GM19372 (cell line): ENCODE measurements around the gene SLC44A3.

ENCODE experiments used
- ATAC-seq: cut with Tn5 transposase; IDR thresholded peaks from one replicate; pipeline ENCODE4 v1.9.1; 2021; ENCODE audit warnings: mild to moderate bottlenecking, low read depth, moderate library complexity; ENCODE audit not compliant: unreplicated experiment

The SLC44A3 gene, protein sequence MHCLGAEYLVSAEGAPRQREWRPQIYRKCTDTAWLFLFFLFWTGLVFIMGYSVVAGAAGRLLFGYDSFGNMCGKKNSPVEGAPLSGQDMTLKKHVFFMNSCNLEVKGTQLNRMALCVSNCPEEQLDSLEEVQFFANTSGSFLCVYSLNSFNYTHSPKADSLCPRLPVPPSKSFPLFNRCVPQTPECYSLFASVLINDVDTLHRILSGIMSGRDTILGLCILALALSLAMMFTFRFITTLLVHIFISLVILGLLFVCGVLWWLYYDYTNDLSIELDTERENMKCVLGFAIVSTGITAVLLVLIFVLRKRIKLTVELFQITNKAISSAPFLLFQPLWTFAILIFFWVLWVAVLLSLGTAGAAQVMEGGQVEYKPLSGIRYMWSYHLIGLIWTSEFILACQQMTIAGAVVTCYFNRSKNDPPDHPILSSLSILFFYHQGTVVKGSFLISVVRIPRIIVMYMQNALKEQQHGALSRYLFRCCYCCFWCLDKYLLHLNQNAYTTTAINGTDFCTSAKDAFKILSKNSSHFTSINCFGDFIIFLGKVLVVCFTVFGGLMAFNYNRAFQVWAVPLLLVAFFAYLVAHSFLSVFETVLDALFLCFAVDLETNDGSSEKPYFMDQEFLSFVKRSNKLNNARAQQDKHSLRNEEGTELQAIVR

DNA sequence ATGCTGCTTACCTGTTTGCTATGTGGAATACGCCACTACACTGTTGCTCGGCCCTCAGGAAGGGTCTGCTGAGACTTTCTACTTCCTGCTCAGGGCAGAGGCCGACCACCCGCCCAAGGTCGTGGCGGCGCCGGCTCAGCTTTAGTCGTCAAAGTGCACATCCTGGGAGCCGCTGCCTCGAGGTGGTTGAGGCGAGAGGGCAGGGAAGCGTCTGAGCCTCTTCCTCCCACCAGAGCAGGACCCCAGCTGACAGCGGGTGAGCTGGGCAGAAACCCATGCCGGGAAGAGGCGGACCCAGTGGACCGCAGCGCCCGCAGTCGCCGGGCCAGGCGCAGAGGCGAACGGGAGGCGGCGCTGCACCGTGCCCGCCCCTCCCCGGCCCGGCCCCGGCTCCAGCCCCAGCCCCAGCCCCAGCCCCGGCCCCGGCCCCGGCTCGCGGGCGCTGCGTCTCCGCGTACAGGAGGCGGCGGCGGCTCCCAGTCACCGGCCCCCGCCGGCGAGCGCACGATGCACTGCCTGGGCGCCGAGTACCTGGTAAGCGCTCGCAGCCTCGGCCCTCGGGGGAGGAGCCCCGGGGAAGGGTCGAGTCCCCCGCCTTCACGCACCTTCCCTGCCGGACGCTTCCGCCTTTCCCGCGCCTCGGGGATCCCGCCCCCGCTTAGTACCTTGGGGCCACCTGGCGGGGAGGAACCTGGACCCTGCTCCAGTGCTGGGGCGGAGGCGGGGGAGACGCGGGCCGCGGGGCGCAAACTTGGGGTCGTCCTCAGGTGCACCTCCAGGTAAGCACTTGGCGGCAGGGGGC lies at the start of gene SLC44A3:
SLC44A3 (plus strand) TSS at position 413 of the 802 bp plus-strand sequence; CDS start at position 508, 95 bp downstream.
- no peak for ATAC-seq

GRCh38 chr1:94772230-94772641 lies 47.9 kb upstream of the SLC44A3 start:
- no peak for ATAC-seq

GRCh38 chr1:94772845-94773244 lies 47.3 kb upstream of the SLC44A3 start:
- no peak for ATAC-seq

- no peak for ATAC-seq
These were observed 46.8 kb upstream of the SLC44A3 start for GRCh38 chr1:94773296-94773809.

DNA sequence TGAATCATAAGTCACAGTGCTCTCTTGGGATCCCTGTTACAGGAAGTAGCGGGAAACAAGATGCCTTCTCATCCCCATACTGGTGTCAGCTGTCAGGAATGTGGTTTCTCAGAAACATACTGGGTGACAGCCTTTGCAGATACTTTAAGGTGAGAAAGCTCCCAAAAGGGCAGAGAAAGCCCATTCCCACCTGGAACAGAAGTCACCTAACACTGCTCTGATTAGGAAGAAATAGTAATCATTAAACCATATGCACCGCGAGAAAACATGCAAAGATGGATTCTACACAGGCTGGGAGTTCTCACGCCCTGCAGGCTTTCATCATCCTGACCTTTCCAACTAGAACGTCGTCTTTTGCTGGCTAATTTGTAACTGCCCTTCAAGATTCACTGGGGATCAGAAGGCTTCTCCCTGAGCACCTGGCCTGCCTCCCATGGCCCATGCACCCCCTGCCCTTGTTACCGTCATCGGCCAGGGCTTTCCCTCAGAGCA lies 46.2 kb upstream of the SLC44A3 start:
- no peak for ATAC-seq

GRCh38 chr1:94776474-94776873 lies 43.7 kb upstream of the SLC44A3 start:
- no peak for ATAC-seq

DNA sequence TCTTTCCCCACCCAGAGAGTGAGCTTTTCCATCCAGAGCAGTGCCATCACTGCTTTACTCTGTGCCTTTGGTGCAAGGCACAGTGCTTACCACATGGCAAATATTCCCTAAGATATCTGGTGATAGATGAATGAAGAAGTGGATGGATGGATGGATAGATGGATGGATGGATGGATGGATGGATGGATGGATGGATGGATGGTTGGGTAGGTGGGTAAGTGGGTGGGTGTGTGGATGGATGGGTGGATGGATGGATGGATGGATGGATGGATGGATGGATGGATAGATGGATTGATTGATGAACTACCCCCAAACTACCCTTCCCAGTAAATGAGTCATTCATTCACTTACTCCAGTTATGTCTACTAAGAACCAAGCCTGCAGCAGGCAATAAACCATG lies 42.9 kb upstream of the SLC44A3 start:
- ATAC-seq: no peak

GRCh38 chr1:94778808-94779207 lies 41.3 kb upstream of the SLC44A3 start:
- ATAC-seq: no peak

DNA sequence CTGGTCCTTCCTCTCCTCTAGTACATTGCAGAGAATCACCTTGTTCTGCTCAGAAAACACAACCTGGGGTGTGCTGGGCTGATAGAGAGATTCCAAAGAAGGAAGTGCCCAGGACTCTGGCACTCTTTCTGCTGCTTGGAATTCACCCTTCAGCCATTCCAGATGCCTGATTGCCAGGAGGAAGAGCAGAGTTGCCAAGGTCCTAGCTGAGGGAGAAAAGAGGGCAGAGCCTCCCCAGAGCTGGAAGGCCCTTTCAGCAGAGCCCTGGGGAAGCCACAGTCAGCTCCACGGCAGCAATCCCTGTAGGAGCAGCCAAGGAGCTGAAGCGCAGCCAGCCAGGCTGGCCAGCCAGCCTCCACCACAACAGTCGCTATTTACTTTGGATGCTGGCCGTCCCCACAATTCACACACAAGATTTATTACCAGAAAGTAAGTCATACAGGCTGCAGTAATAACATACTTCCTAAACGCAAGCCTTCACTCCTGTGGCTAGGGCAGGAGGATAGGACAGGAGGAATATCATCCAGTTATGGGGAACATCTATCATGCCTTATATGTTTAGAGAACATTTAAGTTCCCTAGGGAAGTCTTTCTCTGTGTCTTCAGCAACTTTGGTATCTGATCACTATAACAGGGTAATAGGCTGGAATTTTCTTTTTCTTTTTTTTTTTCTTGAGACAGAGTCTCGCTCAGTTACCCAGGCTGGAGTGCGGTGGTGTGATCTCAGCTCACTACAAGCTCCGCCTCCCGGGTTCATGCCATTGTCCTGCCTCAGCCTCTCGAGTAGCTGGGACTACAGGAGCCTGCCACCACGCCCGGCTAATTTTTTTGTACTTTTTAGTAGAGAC lies 36.6 kb upstream of the SLC44A3 start:
- ATAC-seq: no peak

- ATAC-seq: no peak
These were observed 36.0 kb upstream of the SLC44A3 start for GRCh38 chr1:94784190-94784515.

DNA sequence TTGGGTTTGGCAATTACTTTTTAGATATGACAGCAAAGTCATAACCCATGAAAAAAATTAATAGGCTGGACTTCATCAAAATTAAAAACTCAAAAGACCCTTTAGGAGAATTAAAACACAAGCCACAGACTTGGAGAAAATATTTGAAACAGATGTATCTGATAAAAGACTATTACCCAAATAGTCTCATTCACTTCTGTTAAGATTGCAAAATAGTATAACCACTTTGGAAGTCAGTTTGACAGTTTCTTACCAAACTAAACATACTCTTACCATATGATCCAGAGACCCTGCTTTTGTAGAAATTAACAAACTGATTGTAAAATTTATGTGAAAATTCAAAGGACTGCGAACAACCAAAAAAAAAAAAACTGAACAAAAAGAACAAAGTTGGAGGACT lies 32.5 kb upstream of the SLC44A3 start:
- no peak for ATAC-seq

DNA sequence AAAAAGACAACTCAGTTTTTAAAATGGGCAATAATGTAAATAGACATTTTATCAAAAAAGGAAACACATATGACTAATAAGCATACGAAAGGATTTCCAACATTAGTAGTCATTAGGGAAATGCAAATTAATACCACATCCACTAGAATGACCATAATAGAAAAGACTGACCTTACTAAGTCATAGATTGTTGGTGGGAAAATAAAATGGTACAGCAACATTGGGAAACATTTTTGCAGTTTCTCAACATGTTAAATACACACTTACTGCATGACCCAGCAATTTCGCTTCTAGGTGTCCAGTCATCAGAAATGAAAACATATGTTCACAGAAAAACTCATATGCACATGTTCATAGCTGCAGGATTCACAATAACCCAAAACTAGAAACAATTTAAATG lies 29.9 kb upstream of the SLC44A3 start:
- ATAC-seq: no peak

DNA sequence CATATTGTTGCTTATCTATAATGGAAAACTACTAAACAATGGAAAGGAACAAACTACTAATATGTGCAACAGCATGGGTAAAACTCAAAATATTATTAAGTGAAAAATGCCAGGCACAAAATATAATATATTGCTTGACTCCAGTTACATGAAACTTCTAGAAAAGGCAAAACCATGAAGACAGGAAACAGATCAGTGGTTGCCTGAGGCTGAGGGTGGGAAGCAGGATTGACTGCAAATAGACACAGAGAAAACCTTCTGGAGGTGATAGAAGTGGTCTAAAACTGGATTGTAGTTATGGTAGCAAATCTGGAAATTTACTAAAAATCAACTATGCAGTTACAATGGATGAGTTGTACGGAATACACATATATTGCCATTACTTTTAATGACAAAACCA lies 29.5 kb upstream of the SLC44A3 start:
- no peak for ATAC-seq

- ATAC-seq: peak; percentile 99
These were observed 27.5 kb upstream of the SLC44A3 start for GRCh38 chr1:94792473-94793295.

- ATAC-seq: no peak
These were observed 26.9 kb upstream of the SLC44A3 start for GRCh38 chr1:94793296-94793656.

GRCh38 chr1:94795434-94795833 lies 24.7 kb upstream of the SLC44A3 start:
- ATAC-seq: no peak

GRCh38 chr1:94796266-94796665 lies 23.9 kb upstream of the SLC44A3 start:
- ATAC-seq: no peak

- ATAC-seq: no peak
These were observed 22.9 kb upstream of the SLC44A3 start for GRCh38 chr1:94797291-94797690.

GRCh38 chr1:94798054-94798453 lies 22.1 kb upstream of the SLC44A3 start:
- ATAC-seq: no peak
